GM21526 (cell line): ENCODE measurements around the gene SDCCAG8.
"Not testable (repeated sequence)": the region's sequence is repeated elsewhere in the genome, so short reads cannot be mapped to it uniquely, and the experiment has no call there.

Source experiments
- ATAC-seq: cut with Tn5 transposase; IDR thresholded peaks from one replicate; pipeline ENCODE4 v1.9.1; 2021; ENCODE audit warnings: moderate library complexity; ENCODE audit not compliant: unreplicated experiment, low FRiP score

The SDCCAG8 gene

DNA sequence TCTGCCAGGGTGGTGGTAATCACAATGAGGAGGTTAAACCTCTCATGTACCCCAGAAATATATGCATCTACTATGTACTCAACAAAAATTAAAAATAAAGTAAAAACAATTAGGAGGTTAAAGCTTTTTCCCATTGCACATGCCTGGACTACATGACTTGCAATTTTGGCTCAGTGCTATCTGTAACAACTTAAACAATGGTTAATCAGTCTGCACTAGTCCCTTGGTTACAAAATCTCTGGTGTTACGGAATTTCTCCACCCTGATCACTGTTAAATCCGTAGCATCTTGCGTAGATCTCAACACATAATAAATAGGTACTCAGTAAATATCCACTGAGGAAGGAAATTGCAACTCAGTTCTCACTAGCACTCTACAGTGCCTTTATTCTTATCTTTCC is 66.5 kb downstream of the SDCCAG8 start:
- ATAC-seq: no peak

- ATAC-seq: no peak
Observed at GRCh38 chr1:243323491-243323890, 67.7 kb downstream of the SDCCAG8 start.

GRCh38 chr1:243325305-243325890 is 69.6 kb downstream of the SDCCAG8 start:
- no peak for ATAC-seq

GRCh38 chr1:243332440-243332839 is 76.6 kb downstream of the SDCCAG8 start:
- ATAC-seq: no peak

- no peak for ATAC-seq
Observed at GRCh38 chr1:243335292-243335691, 79.5 kb downstream of the SDCCAG8 start.

- ATAC-seq: no peak
Observed at GRCh38 chr1:243336163-243336562, 80.3 kb downstream of the SDCCAG8 start.

- ATAC-seq: not testable (repeated sequence)
Observed at GRCh38 chr1:243338848-243339247, 83.0 kb downstream of the SDCCAG8 start.

- no peak for ATAC-seq
Observed at GRCh38 chr1:243341074-243341473, 85.2 kb downstream of the SDCCAG8 start.

- ATAC-seq: no peak
Observed at GRCh38 chr1:243343970-243344937, 88.4 kb downstream of the SDCCAG8 start.

GRCh38 chr1:243345205-243345604 is 89.4 kb downstream of the SDCCAG8 start:
- no peak for ATAC-seq

DNA sequence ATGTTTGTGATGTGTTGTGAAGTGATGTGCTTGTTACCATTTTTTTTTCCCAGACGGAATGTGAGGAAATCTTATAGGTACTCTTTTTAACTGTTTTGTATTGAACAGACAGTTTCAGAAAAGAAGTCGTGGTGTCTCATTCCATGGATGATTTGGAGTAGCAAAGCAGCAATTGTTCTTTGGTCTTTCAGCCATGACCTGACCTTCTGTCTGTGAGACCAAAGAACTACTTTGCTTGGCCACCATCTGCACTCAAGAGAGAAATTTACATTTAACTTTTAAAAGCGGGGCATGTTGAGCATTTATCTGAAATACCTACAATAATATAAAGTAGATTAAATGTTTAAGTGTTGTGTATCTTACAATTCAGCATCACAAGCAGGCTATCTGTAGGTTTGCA is 90.2 kb downstream of the SDCCAG8 start:
- ATAC-seq: no peak

DNA sequence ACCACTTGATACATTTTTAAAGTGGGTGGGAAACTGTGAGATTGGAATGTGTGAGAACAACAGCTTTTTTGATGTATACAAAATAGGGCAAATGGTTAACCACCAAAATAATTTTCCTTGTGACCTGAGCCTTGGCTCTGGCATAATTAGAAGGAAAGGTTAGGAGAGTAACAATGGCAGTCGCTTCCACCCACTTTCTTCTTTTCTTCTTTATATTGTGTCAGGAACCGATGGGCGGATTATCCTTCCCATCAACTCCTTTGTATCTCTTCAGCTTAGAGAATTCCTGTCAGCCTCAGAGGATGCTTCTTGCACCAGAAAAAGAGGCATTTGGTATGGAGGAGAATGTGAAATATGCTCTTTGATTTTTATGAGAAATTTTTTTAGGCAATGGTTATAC is 90.6 kb downstream of the SDCCAG8 start:
- ATAC-seq: no peak

- no peak for ATAC-seq
Observed at GRCh38 chr1:243348331-243348730, 92.5 kb downstream of the SDCCAG8 start.

DNA sequence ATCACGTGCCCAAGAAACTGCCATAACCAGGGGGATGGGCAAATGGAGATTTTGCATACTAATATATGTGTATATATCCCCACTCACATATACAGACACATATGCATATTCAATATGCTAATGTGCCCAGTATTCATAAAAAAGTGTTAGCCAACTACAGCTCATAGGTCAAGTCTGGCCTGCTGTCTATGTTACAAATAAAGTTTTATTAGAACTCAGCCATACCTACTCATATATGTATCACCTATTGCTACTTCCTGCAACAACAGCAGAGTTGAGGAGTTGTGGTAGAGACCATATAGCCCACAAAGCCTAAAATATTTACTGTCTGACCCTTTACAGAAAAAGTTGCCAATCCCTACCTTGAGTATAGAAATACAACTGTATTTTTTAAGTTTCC is 93.3 kb downstream of the SDCCAG8 start:
- no peak for ATAC-seq

DNA sequence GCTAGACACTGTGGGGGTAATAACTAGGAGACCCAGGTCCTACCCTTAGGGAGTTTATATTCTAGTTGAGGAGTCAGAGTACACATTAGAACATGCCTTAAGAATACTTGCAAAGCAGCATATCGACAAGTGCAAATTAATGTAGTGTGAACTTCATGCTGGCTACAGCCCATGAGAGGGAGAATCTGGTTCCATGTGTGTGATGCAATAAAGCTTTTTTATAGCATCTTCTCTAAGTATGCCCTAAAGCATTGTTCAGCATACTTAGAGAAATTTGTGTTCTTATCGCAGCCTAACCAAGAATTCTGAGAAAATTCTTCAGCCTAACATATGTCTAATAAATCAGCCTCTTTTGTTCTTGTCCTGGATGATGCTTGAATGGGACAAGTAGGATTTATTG is 95.5 kb downstream of the SDCCAG8 start:
- no peak for ATAC-seq

GRCh38 chr1:243354511-243355153 is 98.8 kb downstream of the SDCCAG8 start:
- no peak for ATAC-seq

GRCh38 chr1:243363832-243364231 is 108.0 kb downstream of the SDCCAG8 start:
- no peak for ATAC-seq

- no peak for ATAC-seq
Observed at GRCh38 chr1:243364330-243364729, 108.5 kb downstream of the SDCCAG8 start.

- ATAC-seq: no peak
Observed at GRCh38 chr1:243364866-243365265, 109.0 kb downstream of the SDCCAG8 start.

DNA sequence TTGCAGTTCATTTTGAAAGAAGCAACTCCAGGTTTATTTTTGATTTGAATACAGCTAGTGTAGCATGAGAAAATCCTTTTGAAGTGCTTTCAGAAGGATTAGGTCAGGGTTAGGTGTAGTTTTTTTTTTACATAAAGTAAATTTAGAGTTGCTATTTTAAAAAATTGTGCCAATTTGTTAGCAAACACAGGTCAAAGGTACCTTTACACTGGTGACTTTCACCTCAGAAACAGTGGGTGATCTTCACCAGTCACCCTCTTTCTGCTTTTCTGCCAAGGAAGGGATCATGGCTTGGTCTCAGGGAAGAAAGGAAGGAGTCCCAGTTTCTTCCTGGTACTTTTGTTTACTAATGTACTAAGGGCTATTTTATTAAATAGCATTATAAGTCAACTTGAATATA is 111.5 kb downstream of the SDCCAG8 start:
- ATAC-seq: no peak

- ATAC-seq: no peak
Observed at GRCh38 chr1:243374412-243374811, 118.6 kb downstream of the SDCCAG8 start.
